A549 treated with ZK216348 at 1 μM for 4 hours (cell line): ENCODE results near the gene OOSP2. TPM values are rescaled to one million over a fixed set of nuclear protein-coding genes. Genes with fewer than 3 reads are reported as not detected.

ENCODE experiments used
- total RNA-seq: library from RNA; stranded (reverse); fragments of 200-300 nt; extraction: Qiagen RNA extraction; gene quantifications from 5 replicates; pipeline ENCODE4 v1.2.3, GENCODE V29; 2022; ENCODE audit warnings: low read depth

Gene OOSP2, protein sequence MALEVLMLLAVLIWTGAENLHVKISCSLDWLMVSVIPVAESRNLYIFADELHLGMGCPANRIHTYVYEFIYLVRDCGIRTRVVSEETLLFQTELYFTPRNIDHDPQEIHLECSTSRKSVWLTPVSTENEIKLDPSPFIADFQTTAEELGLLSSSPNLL
- not detected in 5 replicates for total RNA-seq

GRCh38 chr11:60040109-60040508 lies at the start of gene OOSP2:
Gene OOSP2, plus strand, starts transcription at chr11:60040409. Its CDS starts 51 bp downstream, at chr11:60040460.

GRCh38 chr11:60016881-60017280 lies 23.3 kb upstream of the OOSP2 start, which contains the start of gene OOSP4B:
Gene OOSP4B, plus strand, starts transcription at chr11:60017181.

GRCh38 chr11:60056349-60056969 lies 16.2 kb downstream of the OOSP2 start, which contains the start of gene MS4A3:
Gene MS4A3, plus strand, starts transcription at chr11:60056665. Its CDS starts 4,496 bp downstream, at chr11:60061161.

GRCh38 chr11:60088364-60088763 lies 48.2 kb downstream of the OOSP2 start, which contains the start of gene MS4A2:
Gene MS4A2, plus strand, starts transcription at chr11:60088664. Its CDS starts 102 bp downstream, at chr11:60088766.

Other genes starting within 250 kb of the OOSP2 start
- 57.6 to 68.1 TPM (median 66.0 TPM) in 5 replicates for gene MRPL16, start 229.6 kb upstream of the OOSP2 start, total RNA-seq
- not detected in 5 replicates for gene CBLIF, start 194.9 kb upstream of the OOSP2 start, total RNA-seq
- 0.09 to 0.49 TPM in 2 of 5 replicates, not detected in the others for gene TCN1, start 173.9 kb upstream of the OOSP2 start, total RNA-seq
- not detected in 5 replicates for gene OOSP3, start 161.6 kb upstream of the OOSP2 start, total RNA-seq
- gene OOSP1, start 102.0 kb upstream of the OOSP2 start, total RNA-seq, result not detected in 5 replicates
- gene OOSP4A, start 76.4 kb upstream of the OOSP2 start, total RNA-seq, result not detected in 5 replicates
- gene OOSP4B, start 23.2 kb upstream of the OOSP2 start, total RNA-seq, result not detected in 5 replicates
- gene MS4A3, start 16.3 kb downstream of the OOSP2 start, total RNA-seq, result not detected in 5 replicates
- not detected in 5 replicates for gene MS4A2, start 48.3 kb downstream of the OOSP2 start, total RNA-seq
- not detected in 5 replicates for gene MS4A6A, start 142.7 kb downstream of the OOSP2 start, total RNA-seq
- not detected in 5 replicates for gene MS4A4E, start 202.7 kb downstream of the OOSP2 start, total RNA-seq
- not detected in 5 replicates for gene MS4A4A, start 240.3 kb downstream of the OOSP2 start, total RNA-seq